Gastroesophageal sphincter (tissue), 3 donors: ENCODE measurements around the gene CRYBG1.
"Not testable (repeated sequence)": the region's sequence is repeated elsewhere in the genome, so short reads cannot be mapped to it uniquely, and the experiment has no call there.

Source experiments
- POLR2A ChIP-seq, 2 donors: fragments of 450-650 bp; IDR thresholded peaks; one replicate each; pipeline ENCODE4 v1.6.1; 2017; ENCODE audit warnings: antibody characterized with exemption in 2 of 2, mild to moderate bottlenecking in 2 of 2, moderate library complexity in 1 of 2
- TF ChIP-seq, protein P1 (sequence below), 4 experiments: fragments of 200-600 bp in 2 of 4; fragments of 450-650 bp in 2 of 4; sonication (generic) in 1 of 4; IDR thresholded peaks; one replicate each; pipeline ENCODE4 v1.5.1; 2017 to 2019; ENCODE audit warnings: antibody characterized with exemption in 4 of 4, mild to moderate bottlenecking in 2 of 4, moderate library complexity in 2 of 4

DNA sequence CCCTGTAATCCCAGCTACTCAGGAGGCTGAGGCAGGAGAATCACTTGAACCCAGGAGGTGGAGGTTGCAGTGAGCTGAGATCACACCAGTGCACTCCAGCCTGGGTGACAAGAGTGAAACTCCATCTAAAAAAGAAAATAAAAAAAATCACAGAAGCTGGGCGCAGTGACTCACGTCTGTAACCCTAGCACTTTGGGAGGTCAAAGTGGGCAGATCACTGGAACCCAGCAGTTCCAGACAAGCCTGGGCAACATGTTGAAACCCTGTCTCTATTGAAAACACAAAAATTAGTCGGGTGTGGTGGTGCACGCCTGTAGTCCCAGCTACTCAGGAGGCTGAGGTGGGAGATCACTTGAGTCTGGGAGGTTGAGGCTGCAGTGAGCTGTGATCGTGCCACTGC is 199.1 kb downstream of the CRYBG1 start:
- TF ChIP-seq, protein P1, sequence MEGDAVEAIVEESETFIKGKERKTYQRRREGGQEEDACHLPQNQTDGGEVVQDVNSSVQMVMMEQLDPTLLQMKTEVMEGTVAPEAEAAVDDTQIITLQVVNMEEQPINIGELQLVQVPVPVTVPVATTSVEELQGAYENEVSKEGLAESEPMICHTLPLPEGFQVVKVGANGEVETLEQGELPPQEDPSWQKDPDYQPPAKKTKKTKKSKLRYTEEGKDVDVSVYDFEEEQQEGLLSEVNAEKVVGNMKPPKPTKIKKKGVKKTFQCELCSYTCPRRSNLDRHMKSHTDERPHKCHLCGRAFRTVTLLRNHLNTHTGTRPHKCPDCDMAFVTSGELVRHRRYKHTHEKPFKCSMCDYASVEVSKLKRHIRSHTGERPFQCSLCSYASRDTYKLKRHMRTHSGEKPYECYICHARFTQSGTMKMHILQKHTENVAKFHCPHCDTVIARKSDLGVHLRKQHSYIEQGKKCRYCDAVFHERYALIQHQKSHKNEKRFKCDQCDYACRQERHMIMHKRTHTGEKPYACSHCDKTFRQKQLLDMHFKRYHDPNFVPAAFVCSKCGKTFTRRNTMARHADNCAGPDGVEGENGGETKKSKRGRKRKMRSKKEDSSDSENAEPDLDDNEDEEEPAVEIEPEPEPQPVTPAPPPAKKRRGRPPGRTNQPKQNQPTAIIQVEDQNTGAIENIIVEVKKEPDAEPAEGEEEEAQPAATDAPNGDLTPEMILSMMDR (IDR thresholded peaks at IDR 0.05): not testable (repeated sequence)
- TF ChIP-seq POLR2A (IDR thresholded peaks at IDR 0.05): not testable (repeated sequence)
